Measurements from ENCODE around the gene TCF3. TPM values are rescaled to one million over a fixed set of nuclear protein-coding genes. Genes with fewer than 3 reads are reported as not detected.

The TCF3 gene
- total and polyA plus RNA-seq, 5 donors = 15.3 to 23.6 (median 22.2) TPM

DNA sequence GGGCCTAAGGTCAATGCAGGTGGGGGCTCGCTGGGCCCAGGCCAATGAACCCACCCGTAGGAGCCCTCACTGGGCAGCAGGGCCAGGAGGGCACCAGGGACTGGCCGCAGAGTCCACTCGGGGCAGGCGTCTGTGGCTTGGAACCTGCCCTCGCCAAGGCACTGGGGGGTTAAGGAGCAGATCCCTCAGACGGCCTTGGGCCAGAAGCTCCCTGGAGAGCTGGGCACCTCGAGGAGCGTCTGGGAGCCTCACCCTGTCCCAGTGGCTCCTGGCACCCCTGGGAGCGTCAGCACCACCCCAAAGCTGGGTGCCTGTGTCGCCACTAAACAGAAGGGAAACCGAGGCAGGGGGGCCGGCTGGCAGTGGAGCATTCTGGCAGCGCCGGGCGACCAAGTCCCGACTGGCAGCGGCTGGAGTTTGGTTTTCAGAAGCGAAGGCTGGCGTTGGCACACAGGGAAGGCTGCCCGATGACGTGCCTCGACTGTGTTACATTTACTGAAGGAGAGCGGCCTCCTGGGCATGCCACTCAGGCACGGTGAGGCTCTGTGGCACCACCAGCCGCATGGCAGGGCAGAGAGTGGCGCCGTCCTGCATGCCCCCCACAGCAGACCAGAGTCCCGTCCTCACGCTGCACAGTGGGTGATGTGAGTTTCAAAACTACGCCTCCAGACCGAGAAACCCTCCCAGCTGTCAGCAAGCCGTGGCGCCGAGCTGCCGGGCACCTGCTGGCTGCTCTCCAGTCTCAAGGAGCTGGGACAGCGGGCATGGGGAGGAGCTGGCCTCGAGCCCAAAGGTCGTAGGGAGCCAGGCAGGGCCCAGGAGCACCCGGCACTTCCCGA lies 75.1 kb downstream of the TCF3 start:
- intact Hi-C loops (cut with DNase I) = no loop called here
- no peaks in the 10 kb centered on the region for H3K27me3 ChIP-seq (ENCODE audit: control insufficient read depth, insufficient read depth)
- ATAC-seq (peak; percentile 28 to 40), DNase-seq (peak in 1 of 3 donors; percentile 38)
- 73% methylated on average over 41 of the region's 41 CpGs for WGBS
- no peaks in the 10 kb centered on the region for H3K9me3 ChIP-seq (ENCODE audit: control insufficient read depth, low read length)
- H3K4me1 ChIP-seq (ENCODE audit: control insufficient read depth, insufficient read depth, low read length) = no peaks in the 10 kb centered on the region
- no peak overlapping the region for H3K27ac ChIP-seq (ENCODE audit: low read length)
- no peak overlapping the region for H3K4me3 ChIP-seq (ENCODE audit: low read length)

DNA sequence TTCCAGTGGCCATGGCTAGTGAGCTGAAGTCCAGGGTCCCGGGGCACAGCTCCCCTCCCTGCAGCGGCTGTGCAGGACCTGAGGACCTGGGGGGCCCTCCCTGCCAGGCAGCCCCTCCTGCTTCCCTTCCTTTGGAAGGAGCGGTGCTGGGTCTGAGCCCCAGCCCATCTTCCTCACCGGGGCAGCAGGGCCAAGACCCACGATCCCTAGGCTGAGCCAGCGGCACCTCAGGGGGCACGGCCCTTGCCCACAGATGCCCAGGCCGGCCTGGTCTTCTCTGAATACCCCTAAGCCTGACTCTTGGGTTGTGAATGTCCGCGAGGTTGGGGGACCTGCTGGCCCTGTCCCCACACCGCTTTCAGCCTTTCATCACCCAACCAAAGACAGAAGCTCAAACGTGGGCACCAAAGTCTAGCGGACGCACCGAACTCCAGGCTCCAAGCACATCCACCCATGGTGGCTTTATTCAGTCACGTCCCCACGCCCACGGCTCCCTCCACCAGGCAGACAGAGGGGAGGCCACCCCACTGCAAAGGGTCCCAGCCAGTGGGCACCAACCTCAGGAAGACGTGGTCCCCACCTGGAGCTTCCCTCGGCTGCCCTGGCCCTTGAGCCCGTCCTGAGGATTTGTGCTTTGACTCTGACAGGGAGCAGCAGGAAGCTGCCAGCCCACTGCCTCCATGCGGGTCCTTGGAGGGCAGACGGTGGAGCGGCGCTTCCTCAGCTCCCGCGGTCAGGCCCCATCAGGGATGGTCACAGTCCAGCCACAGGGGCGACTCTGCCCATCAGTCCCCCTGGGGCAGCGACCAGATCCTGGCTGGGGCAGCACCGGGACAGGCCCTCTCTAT lies 75.9 kb downstream of the TCF3 start:
- ATAC-seq (peak in 1 of 2 donors; percentile 8), DNase-seq (no peak)
- Histone ChIP-seq H3K27ac (ENCODE audit: low read length) (no peak overlapping the region), H3K4me3 (ENCODE audit: low read length) (no peak overlapping the region), H3K9me3 (ENCODE audit: control insufficient read depth, low read length) (no peaks in the 10 kb centered on the region), H3K4me1 (ENCODE audit: control insufficient read depth, insufficient read depth, low read length) (no peaks in the 10 kb centered on the region), H3K27me3 (ENCODE audit: control insufficient read depth, insufficient read depth) (no peaks in the 10 kb centered on the region)
- intact Hi-C loops (cut with DNase I) = no loop called here
- 82% methylated on average over 30 of the region's 30 CpGs for WGBS

DNA sequence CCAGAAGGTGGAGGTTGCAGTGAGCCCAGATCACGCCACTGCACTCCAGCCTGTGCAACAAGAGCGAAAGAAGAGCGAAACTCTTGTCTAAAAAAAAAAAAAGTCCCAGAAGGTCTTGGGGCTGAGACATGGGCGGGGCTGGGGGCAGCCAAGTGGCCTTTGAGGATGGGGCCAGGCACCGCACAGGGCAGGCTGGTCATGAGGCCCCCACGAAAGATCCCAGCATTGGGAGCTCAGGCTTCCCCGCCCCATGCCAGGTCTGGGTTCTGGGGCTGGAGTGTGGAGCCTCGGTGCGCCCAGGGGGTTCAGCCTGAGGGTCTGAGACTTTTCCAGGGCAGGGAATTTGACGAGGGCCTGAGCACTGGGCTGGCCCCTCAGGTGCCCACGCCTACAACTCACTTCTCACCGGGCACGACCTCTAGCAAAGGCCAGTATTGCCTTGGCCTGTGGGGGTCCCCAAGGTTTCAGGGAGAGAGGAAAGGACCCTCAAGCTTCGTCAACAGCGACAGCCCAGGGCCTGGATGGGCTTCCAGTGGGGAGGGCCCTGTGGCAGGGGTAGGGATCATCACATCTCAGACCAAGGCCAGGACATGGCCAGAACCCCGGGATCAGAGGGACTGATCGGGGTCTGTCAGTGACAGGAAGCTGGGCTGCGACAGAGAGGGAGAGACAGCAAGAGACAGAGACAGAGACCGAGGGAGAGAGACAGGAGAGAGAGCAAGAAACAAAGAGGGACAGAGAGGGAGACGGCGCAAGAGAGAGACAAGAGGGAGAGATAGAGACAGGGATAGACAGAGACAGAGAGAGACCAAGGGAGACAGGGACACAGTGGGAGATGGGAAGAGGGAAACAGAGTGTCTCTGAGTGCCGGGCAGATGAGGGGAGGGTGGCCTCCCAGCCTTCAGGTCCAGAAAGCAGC lies 76.8 kb downstream of the TCF3 start:
- intact Hi-C loops (cut with DNase I) = no loop called here
- Histone ChIP-seq H3K4me3 (ENCODE audit: low read length) (no peak overlapping the region), H3K4me1 (ENCODE audit: control insufficient read depth, insufficient read depth, low read length) (no peaks in the 10 kb centered on the region), H3K27me3 (ENCODE audit: control insufficient read depth, insufficient read depth) (no peaks in the 10 kb centered on the region), H3K9me3 (ENCODE audit: control insufficient read depth, low read length) (no peaks in the 10 kb centered on the region), H3K27ac (ENCODE audit: low read length) (no peak overlapping the region)
- WGBS = 84% methylated on average over 22 of the region's 22 CpGs
- peak in 1 of 2 donors; percentile 6 for ATAC-seq
- no peak for DNase-seq

DNA sequence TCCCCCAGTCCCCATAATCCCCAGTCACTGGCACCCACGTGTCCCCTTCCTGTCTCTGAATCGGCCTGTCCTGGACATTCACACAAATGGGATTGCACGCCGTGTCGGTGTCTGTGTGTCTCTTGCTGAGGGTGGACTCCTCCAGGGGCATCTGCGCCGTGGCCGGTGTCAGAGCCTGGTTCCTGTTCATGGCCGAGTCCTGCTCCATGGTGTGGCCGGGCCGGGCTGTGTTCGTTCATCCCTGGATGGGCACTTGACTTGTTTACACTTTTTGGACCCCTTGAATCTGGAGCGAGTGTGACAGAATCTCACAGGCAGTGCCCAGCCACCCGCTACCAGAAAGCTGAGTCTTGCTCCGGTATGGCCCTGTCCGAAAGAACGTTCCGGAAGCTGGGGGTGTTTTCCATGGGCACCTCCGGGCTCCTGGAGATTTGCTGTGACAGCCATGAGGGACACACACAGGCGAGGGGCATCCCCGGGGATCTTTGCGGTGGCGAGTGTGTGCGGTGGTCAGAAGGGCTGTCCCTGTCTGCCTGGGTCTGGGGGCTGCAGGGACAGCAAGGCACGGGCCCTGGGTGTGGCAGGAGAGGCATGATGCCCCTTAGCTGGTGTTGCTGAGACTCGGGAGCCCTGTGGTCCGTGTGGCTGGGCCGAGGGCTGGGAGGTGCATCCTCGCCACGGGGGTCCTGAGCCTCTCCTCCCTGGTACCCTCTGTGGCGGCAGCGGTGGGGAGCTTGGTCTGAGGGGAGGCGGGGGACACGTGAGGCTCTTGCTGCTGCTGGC lies 77.9 kb downstream of the TCF3 start:
- no peak overlapping the region for H3K4me3 ChIP-seq (ENCODE audit: low read length)
- DNase-seq (no peak), ATAC-seq (no peak)
- no peaks in the 10 kb centered on the region for H3K4me1 ChIP-seq (ENCODE audit: control insufficient read depth, insufficient read depth, low read length)
- no peak overlapping the region for H3K27ac ChIP-seq (ENCODE audit: low read length)
- H3K9me3 ChIP-seq (ENCODE audit: control insufficient read depth, low read length) = no peaks in the 10 kb centered on the region
- H3K27me3 ChIP-seq (ENCODE audit: control insufficient read depth, insufficient read depth) = no peaks in the 10 kb centered on the region
- intact Hi-C loops (cut with DNase I) = no loop called here
- 83% methylated on average over 34 of the region's 34 CpGs for WGBS

DNA sequence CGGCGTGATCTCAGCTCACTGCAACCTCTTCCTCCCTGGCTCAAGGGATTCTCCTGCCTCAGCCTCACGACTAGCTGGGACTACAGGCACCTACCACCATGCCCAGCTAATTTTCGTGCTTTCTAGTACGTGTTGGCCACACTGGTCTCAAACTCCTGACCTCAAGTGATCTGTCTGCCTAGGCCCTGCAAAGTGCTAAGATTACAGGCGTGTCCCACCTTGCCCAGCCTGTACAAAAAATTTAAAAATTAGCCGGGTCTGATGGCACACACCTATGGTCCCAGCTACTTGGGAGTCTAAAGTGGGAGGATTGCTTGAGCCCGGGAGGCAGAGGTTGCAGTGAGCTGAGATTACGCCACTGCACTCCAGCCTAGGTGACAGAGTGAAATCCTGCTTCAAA lies 79.6 kb downstream of the TCF3 start:
- intact Hi-C loops (cut with DNase I) = no loop called here

DNA sequence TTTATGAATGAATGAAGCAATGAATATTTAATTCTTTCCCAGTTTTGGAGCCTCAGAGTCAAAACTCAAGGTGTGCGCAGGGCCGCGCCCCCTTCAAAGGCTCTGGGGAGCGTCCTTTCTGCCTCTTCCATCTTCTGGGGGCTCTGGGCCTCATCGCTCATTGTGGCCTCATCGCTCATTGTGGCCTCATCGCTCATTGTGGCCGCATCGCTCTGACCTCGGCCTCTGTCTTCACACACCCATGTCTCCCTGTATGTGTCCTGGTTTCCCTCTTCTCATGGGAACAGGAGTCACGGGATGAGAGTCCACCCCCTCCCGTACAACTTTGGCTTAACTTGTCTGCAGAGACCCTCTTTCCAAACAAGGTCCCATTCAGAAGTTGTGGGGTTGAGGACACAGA lies 81.1 kb downstream of the TCF3 start:
- Histone ChIP-seq H3K4me3 (ENCODE audit: low read length) (no peak overlapping the region), H3K27ac (ENCODE audit: low read length) (no peak overlapping the region), H3K27me3 (ENCODE audit: control insufficient read depth, insufficient read depth) (no peaks in the 10 kb centered on the region), H3K4me1 (ENCODE audit: control insufficient read depth, insufficient read depth, low read length) (peaks cover 4% of the 10 kb centered on the region), H3K9me3 (ENCODE audit: control insufficient read depth, low read length) (no peaks in the 10 kb centered on the region)
- ATAC-seq (no peak), DNase-seq (no peak)
- intact Hi-C loops (cut with DNase I) = no loop called here
- 89% methylated on average over 12 of the region's 12 CpGs for WGBS

More for the DNA sequence above, 79.6 kb downstream of the TCF3 start:
- ATAC-seq (no peak), DNase-seq (no peak)
- Histone ChIP-seq H3K27me3 (ENCODE audit: control insufficient read depth, insufficient read depth) (no peaks in the 10 kb centered on the region), H3K4me3 (ENCODE audit: low read length) (no peak overlapping the region), H3K4me1 (ENCODE audit: control insufficient read depth, insufficient read depth, low read length) (peaks cover 4% of the 10 kb centered on the region), H3K27ac (ENCODE audit: low read length) (no peak overlapping the region), H3K9me3 (ENCODE audit: control insufficient read depth, low read length) (no peaks in the 10 kb centered on the region)
- WGBS = 89% methylated on average over 9 of the region's 9 CpGs

DNA sequence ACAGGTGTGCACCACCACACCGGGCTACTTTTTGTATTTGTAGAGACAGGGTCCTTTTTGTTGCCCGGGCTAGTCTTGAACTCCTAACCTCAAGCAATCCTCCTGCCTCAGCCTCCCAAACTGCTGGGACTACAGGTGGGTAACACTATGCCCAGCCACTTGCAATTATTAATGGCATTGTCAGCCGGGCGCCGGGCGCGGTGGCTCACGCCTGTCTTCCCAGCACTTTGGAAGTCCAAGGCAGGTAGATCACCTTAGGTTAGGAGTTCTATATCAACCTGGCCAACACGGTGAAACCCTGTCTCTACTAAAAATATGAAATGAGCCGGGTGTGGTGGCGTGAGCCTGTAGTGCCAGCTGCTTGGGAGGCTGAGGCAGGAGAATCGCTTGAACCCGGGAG lies 81.6 kb downstream of the TCF3 start:
- no peak for DNase-seq
- Histone ChIP-seq H3K4me1 (ENCODE audit: control insufficient read depth, insufficient read depth, low read length) (peaks cover 7% of the 10 kb centered on the region), H3K9me3 (ENCODE audit: control insufficient read depth, low read length) (no peaks in the 10 kb centered on the region), H3K27ac (ENCODE audit: low read length) (no peak overlapping the region), H3K4me3 (ENCODE audit: low read length) (no peak overlapping the region), H3K27me3 (ENCODE audit: control insufficient read depth, insufficient read depth) (no peaks in the 10 kb centered on the region)
- intact Hi-C loops (cut with DNase I) = no loop called here
- no peak for ATAC-seq
- 96% methylated on average over 13 of the region's 13 CpGs for WGBS

DNA sequence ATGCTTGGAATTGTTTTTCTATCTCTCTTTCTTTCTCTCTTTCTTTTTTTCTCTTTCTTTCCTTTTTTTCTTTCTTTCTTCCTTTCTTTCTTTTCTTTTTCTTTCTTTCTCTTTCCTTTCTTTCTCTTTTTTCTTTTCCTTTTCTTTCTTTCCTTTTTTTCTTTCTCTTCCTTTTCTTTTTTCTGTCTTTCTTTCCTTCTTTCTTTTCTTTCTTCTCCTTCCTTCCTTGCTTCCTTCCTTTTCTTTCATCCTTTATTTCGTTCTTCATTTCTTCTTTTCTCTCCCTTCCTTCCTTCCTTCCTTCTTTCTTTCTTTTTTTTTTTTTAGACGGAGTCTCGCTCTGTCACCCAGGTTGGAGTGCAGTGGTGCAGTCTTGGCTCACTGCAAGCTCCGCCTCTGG lies 82.4 kb downstream of the TCF3 start:
- WGBS = 74% methylated on average over 4 of the region's 4 CpGs

DNA sequence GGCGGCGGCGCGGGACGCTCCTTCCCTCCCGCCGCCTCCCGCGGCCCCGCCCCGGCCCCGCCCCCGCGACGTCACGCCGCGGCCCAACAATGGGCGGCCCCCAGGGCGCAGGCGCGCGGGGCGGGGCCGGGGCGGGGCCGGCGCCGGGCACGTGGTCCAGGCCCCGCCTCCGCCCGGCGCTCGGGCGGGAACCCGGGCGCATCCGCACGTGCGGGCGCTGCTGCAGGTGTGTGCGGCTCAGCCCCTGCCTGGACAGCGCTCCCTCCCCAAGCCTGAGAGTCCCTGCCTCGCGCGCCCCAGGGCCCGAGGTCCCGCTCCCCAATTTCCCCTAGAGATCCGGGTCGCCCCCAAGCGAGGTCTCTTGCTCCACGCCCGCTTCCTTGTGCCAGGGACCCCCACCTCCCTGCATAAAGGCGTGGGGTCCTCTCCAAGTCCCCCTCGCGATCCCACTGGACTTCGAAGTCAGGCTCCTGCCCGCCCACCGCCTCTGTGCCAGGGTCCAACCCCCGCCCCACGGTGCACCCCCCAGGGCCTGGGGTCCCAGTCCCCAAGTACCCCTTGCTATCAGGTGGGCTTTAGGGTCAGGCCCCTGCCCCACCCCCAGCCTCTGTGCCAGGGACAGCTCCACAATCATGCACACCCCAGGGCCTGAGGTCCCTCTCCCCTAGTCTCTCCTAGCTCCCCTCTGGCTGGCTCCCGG lies 83.9 kb downstream of the TCF3 start, which contains the start of gene MEX3D:
Gene MEX3D (minus strand): TSS at position 6 of the 700 bp plus-strand sequence. CDS start 267 bp downstream, outside the sequence.
- 7% methylated on average over 62 of the region's 63 CpGs for WGBS
- DNase-seq = peak; percentile 83 to 93 (median 93)

More for the DNA sequence above, 82.4 kb downstream of the TCF3 start:
- H3K27ac ChIP-seq (ENCODE audit: low read length) = no peak overlapping the region
- peaks cover 7% of the 10 kb centered on the region for H3K4me1 ChIP-seq (ENCODE audit: control insufficient read depth, insufficient read depth, low read length)
- ATAC-seq = no peak
- intact Hi-C loops (cut with DNase I) = no loop called here
- H3K4me3 ChIP-seq (ENCODE audit: low read length) = no peak overlapping the region
- no peak for DNase-seq
- no peaks in the 10 kb centered on the region for H3K27me3 ChIP-seq (ENCODE audit: control insufficient read depth, insufficient read depth)
- H3K9me3 ChIP-seq (ENCODE audit: control insufficient read depth, low read length) = no peaks in the 10 kb centered on the region

More for the DNA sequence above, 83.9 kb downstream of the TCF3 start, which contains the start of gene MEX3D:
- peak; percentile 77 to 80 for ATAC-seq
- intact Hi-C loops (cut with DNase I) = no loop called here
- peak within 1 kb of the TSS; percentile 95 for H3K4me3 ChIP-seq (ENCODE audit: low read length)
- H3K27me3 ChIP-seq (ENCODE audit: control insufficient read depth, insufficient read depth) = no peaks in the 10 kb centered on the region
- H3K4me1 ChIP-seq (ENCODE audit: control insufficient read depth, insufficient read depth, low read length) = peaks cover 7% of the 10 kb centered on the region
- no peaks in the 10 kb centered on the region for H3K9me3 ChIP-seq (ENCODE audit: control insufficient read depth, low read length)
- peak within 1 kb of the TSS; percentile 86 for H3K27ac ChIP-seq (ENCODE audit: low read length)

Measured in right cardiac atrium (tissue), 5 donors.